Thyroid gland (tissue), 4 donors: ENCODE data around the gene EHMT1. TPM values are rescaled to one million over a fixed set of nuclear protein-coding genes. Genes with fewer than 3 reads are reported as not detected.

Experiments used
- DNase-seq, 2 donors: peaks; one replicate each; pipeline ENCODE4 v3.0.0-alpha.2; 2019
- H3K27ac ChIP-seq, 3 donors: fragments of 200-600 bp; sonication (generic); 1 replicate in 2 of 3; 2 replicates in 1 of 3; pipeline ENCODE4 v1.5.1; 2016 to 2019; ENCODE audit warnings: mild to moderate bottlenecking in 1 of 3, moderate library complexity in 1 of 3
- H3K27me3 ChIP-seq: fragments of 200-600 bp; sonication (generic); one replicate; pipeline ENCODE4 v1.5.1; 2019
- H3K36me3 ChIP-seq, 2 donors: fragments of 200-600 bp; sonication (generic); one replicate each; pipeline ENCODE4 v1.5.1; 2016 to 2019
- H3K4me1 ChIP-seq, 2 donors: fragments of 200-600 bp; sonication (generic); one replicate each; pipeline ENCODE4 v1.5.1; 2017 to 2019
- H3K4me3 ChIP-seq, 3 donors: fragments of 200-600 bp; sonication (generic); replicated peaks in 1 of 3; 1 replicate in 2 of 3; 2 replicates in 1 of 3; pipeline ENCODE4 v1.5.1; 2016; ENCODE audit warnings: mild to moderate bottlenecking in 1 of 3
- H3K9me3 ChIP-seq: fragments of 200-600 bp; sonication (generic); one replicate; pipeline ENCODE4 v1.5.1; 2017
- CTCF ChIP-seq, 6 experiments: fragments of 200-600 bp in 3 of 6; fragments of 450-650 bp in 3 of 6; sonication (generic) in 3 of 6; IDR thresholded peaks; one replicate each; pipeline ENCODE4 v1.5.1; 2016 to 2019; ENCODE audit warnings: antibody characterized with exemption in 6 of 6, mild to moderate bottlenecking in 2 of 6, inconsistent platforms in 1 of 6, moderate library complexity in 1 of 6
- POLR2A ChIP-seq, 2 donors: fragments of 450-650 bp; IDR thresholded peaks; one replicate each; pipeline ENCODE4 v1.6.1; 2017; ENCODE audit warnings: antibody characterized with exemption in 2 of 2, mild to moderate bottlenecking in 2 of 2, moderate library complexity in 1 of 2
- WGBS, 2 donors: methylation state at CpG; one replicate each; pipeline ENCODE4 v1.1.5; 2017; 5-methylcytosine and 5-hydroxymethylcytosine counted together
- intact Hi-C: fragments of 100-400 bp; cut with DNase I; formaldehyde crosslinking; loops from one replicate; pipeline ENCODE4 v1.15.1; 2023
- total RNA-seq, 4 donors: library from RNA; depleted of rRNA; stranded (reverse); fragments of >200 nt; gene quantifications; one replicate each; pipeline ENCODE4 v1.2.3, GENCODE V29; 2016

The EHMT1 gene
- total RNA-seq, 4 donors from 2014 or later, result 56.8 to 99.5 (median 94.4) TPM

GRCh38 chr9:137696136-137696925 is 77.5 kb downstream of the EHMT1 start:
- no peak overlapping the region for H3K27ac ChIP-seq
- 87 to 90% methylated on average over 12 of the region's 12 CpGs for WGBS, 2 donors
- H3K4me3 ChIP-seq, result no peak overlapping the region
- H3K27me3 ChIP-seq, result no peaks in the 10 kb centered on the region
- peaks cover 11 to 26% of the 10 kb centered on the region in 2 donors for H3K4me1 ChIP-seq
- H3K9me3 ChIP-seq, result no peaks in the 10 kb centered on the region
- DNase-seq, result no peak
- intact Hi-C loops, result no loop called here
- H3K36me3 ChIP-seq, result no peaks in the 10 kb centered on the region
- TF ChIP-seq CTCF (IDR thresholded peaks at IDR 0.05) (no peak), POLR2A (IDR thresholded peaks at IDR 0.05) (no peak)

- H3K4me3 ChIP-seq, result no peak overlapping the region
- no peak for DNase-seq
- peaks cover 4 to 17% of the 10 kb centered on the region in 2 donors for H3K4me1 ChIP-seq
- H3K36me3 ChIP-seq, result no peaks in the 10 kb centered on the region
- TF ChIP-seq POLR2A (IDR thresholded peaks at IDR 0.05) (no peak), CTCF (IDR thresholded peaks at IDR 0.05) (no peak)
- H3K9me3 ChIP-seq, result no peaks in the 10 kb centered on the region
- WGBS, 2 donors, result 92 to 96% methylated on average over 5 of the region's 5 CpGs
- no peak overlapping the region for H3K27ac ChIP-seq
- intact Hi-C loops, result no loop called here
- H3K27me3 ChIP-seq, result no peaks in the 10 kb centered on the region
These were observed 78.4 kb downstream of the EHMT1 start for GRCh38 chr9:137697193-137697592.

GRCh38 chr9:137697832-137698231 is 79.0 kb downstream of the EHMT1 start:
- no peak for TF ChIP-seq CTCF (IDR thresholded peaks at IDR 0.05)
- Histone ChIP-seq H3K4me1 (peaks cover 4 to 11% of the 10 kb centered on the region in 2 donors), H3K27me3 (no peaks in the 10 kb centered on the region), H3K36me3 (no peaks in the 10 kb centered on the region), H3K9me3 (no peaks in the 10 kb centered on the region), H3K27ac (no peak overlapping the region), H3K4me3 (no peak overlapping the region)
- intact Hi-C loops, result no loop called here
- 94 to 97% methylated on average over 19 of the region's 19 CpGs for WGBS, 2 donors
- DNase-seq, result no peak

- H3K9me3 ChIP-seq, result no peaks in the 10 kb centered on the region
- no peak for DNase-seq
- no peaks in the 10 kb centered on the region for H3K27me3 ChIP-seq
- no peak overlapping the region for H3K27ac ChIP-seq
- TF ChIP-seq CTCF (IDR thresholded peaks at IDR 0.05), result no peak
- TF ChIP-seq POLR2A (IDR thresholded peaks at IDR 0.05), result no peak
- no peaks in the 10 kb centered on the region for H3K36me3 ChIP-seq
- no peak overlapping the region for H3K4me3 ChIP-seq
- intact Hi-C loops, result no loop called here
- WGBS, 2 donors, result 91 to 95% methylated on average over 4 of the region's 4 CpGs
- peaks cover 3 to 6% of the 10 kb centered on the region in 2 donors for H3K4me1 ChIP-seq
These were observed 82.1 kb downstream of the EHMT1 start for GRCh38 chr9:137700911-137701310.

GRCh38 chr9:137702615-137703379 is 84.0 kb downstream of the EHMT1 start:
- 88 to 100% methylated on average over 6 to 7 of the region's 7 CpGs for WGBS, 2 donors
- Histone ChIP-seq H3K27ac (no peak overlapping the region), H3K4me3 (no peak overlapping the region), H3K4me1 (peaks cover 3 to 9% of the 10 kb centered on the region in 2 donors), H3K27me3 (no peaks in the 10 kb centered on the region), H3K36me3 (no peaks in the 10 kb centered on the region), H3K9me3 (no peaks in the 10 kb centered on the region)
- DNase-seq, result no peak
- TF ChIP-seq CTCF (IDR thresholded peaks at IDR 0.05) (no peak), POLR2A (IDR thresholded peaks at IDR 0.05) (no peak)
- intact Hi-C loops, result no loop called here
